SIG-M5 (cell line): Measurements from ENCODE around the gene RNF182.
"Not testable (repeated sequence)": the region's sequence is repeated elsewhere in the genome, so short reads cannot be mapped to it uniquely, and the experiment has no call there.

Experiments
- DNase-seq: peaks from one replicate; lab custom pipeline; 2025; lab: John Stamatoyannopoulos, UW

The RNF182 gene

DNA sequence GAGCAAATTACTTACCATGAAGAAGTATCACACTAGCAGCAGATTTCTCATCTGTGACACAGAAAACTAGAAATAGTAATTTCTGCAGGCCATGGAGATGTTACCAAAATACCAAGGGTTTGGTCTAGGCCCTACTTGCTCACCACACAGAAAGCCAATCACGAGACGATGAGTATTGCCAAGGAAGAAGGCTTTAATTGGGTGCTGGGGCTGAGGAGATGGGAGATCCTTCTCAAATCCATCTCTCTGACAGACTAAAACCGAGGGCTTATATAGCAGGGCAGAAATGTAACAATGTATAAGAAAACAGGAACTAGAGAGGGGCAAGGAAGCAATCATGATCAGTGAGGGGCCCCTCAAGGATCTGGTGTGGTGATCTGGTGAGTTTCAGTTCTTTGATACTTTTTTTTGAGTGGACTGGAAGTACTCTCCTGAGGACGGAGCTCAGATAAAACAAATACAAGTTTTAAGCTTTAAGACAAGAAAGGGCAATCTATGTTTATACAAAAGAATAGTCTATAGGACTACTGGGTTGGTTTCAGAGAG is 40.9 kb downstream of the RNF182 start:
- DNase-seq: no peak

DNA sequence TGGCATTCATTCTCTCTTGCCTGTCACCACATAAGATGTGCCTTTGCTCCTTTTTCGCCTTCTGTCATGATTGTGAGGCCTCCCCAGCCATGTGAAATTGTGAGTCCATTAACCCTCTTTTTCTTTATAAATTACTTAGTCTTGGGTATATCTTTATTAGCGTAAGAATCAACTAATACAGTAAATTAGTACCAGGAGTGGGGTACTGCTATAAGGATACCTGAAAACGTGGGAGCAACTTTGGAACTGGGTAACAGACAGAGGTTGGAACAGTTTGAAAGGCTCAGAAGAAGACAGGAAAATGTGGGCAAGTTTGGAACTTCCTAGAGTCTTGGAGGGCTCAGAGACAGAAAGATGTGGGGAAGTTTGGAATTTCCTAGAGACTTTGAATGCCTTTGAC is 46.6 kb downstream of the RNF182 start:
- DNase-seq: no peak

DNA sequence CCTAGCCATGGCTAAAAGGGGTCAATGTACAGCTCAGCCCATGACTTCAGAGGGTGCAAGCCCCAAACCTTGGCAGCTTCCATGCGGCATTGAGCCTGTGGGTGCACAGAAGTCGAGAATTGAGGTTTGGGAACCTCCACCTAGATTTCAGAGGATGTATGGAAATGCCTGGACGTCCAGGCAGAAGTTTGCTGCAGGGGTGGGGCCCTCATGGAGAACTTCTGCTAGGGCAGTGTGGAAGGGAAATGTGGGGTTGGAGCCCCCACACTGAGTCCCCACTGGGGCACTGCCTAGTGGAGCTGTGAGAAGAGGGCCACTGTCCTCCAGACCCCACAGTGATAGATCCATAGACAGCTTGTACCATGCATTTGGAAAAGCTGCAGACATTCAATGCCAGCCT is 47.9 kb downstream of the RNF182 start:
- DNase-seq: not testable (repeated sequence)

DNA sequence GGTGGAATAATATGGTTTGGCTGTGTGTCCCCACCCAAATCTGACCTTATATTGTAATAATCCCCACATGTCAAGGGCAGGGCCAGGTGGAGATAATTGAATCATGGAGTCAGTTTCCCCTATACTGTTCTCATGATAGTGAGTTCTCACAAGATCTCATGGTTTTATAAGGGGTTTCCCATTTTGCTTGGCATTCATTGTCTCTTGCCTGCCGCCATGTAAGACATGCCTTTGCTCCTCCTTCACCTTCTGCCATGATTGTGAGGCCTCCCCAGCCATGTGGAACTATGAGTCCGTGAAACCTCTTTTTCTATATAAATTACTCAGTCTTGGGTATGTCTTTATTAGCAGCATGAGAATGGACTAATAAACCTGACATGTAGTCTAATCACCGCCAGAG is 48.7 kb downstream of the RNF182 start:
- DNase-seq: not testable (repeated sequence)

DNA sequence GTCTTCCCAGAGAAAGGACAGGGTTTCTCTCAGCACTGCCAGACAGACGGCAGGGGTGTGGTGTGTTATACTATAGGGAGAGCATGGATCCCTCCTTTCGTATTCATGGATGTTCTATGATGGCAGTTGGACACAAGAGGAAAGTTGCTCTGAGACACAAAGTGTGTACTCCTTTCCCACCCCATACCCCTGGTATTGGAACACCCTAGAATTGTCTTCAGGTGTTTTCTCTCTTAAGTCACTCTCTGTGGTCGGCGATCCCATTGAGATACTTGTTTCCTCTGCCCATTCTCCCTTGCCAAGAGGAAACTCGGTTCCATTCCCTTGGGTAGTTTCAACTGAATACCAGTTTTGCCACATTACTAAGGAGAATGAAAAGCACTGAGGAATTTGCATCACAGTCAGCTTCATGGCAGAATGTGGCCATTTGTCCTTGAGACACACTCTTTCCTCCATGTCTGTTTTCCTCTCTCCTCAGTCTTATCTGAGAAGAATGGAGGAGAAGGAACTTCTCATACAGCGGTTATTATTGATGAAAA is 53.4 kb downstream of the RNF182 start:
- no peak for DNase-seq

DNA sequence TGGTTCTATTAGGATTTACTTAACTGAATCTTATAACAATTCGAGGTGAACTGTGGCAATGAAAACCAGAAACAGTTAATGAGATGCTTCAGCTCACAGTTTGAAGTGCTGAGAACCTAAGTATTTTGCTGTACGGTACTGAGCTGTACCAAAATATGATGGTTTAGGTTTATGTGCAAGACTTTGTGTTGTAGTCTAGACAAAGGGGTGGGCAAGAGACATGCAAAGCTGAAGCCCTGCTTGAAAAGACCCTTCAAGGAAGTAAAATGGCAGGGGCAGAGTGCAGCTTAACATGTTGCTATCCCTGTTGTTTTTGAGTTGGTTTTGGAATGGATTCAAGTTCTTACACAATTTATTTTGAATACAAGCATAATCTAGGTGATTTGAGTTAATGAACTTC is 54.0 kb downstream of the RNF182 start:
- DNase-seq: no peak

DNA sequence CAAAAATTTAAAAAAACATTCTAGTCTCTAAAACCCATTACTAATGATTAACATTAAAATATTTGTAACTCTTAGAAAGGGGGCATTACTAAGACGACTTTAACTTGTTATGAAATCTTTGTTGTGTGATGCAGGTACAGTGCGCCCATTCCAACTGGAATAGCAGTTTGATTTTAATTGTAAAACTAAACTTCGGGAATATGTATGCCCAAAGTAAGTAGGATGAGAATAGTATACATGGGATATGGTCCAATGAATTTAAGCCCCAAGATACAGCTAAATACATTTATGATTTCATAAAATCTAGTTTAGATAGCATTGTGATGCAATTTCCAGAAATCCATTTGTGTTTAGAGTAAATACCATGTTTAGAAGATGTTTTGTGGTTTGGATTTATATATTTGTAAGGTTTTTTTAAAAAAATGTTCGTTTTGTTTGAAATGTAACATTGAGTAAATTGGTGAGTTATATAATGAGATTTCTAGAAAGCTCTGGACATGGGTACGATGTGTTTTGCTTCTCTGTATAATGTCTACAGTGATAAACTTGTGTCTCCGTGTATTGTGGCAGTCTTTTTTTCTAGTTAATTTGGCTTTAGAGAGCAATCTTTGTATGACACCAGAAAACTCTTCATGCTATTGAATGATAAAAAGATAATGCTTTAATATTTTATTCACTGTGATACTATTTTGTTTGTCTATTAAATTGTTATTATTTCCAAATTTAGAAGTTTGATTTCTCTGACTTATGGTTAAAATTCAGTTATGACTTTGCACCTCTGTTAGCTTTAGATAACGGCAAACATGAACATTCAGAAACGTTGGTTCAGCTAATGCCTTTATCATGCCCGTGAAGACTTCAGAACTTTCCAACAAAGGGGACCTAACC is 54.8 kb downstream of the RNF182 start:
- no peak for DNase-seq

DNA sequence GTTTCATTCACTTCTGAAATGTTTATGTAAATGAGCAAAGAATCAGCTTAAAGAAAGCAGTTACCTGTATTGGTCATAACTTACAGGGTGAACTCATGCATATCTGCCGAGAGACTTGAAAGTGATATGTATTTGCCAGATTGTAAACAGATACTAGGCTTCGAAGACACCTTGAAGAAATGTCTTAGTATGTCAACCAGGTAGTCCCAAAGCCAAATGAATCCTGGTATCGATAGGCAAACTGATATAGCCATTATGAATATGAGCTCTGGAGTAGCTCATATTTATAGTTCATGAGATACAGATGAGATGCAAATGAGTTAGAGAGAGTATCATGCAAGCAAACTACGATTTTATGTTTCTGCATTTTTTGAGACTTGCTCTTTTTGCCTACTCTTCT is 55.8 kb downstream of the RNF182 start:
- no peak for DNase-seq

DNA sequence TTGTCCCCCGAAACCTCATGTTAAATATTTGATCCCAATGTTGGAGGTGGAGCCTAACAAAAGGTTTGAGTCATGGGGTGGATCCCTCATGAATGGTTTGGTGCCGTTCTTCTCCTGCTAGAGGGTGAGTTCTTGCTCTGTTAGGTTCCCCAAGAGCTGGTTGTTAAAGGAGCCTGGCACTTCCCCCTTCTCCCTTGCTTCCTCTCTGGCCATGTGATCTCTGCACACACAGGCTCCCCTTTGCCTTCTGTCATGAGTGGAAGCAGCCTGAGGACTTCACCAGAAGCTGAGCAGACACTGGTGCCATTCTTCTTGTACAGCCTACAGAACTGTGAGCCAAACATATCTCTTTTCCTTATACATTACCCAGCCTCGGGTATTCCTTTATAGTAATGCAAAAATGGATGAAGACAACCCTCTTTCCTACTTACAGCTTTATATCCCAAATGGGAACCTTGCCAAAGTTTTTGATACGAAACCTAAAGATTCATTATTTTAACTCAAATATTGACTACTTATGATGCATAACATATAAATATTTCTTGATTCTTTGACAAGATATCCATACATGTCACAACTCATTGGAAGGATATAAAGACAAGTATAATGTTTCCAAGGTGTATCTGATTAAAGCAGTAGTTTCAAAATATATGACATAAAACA is 61.0 kb downstream of the RNF182 start:
- no peak for DNase-seq

DNA sequence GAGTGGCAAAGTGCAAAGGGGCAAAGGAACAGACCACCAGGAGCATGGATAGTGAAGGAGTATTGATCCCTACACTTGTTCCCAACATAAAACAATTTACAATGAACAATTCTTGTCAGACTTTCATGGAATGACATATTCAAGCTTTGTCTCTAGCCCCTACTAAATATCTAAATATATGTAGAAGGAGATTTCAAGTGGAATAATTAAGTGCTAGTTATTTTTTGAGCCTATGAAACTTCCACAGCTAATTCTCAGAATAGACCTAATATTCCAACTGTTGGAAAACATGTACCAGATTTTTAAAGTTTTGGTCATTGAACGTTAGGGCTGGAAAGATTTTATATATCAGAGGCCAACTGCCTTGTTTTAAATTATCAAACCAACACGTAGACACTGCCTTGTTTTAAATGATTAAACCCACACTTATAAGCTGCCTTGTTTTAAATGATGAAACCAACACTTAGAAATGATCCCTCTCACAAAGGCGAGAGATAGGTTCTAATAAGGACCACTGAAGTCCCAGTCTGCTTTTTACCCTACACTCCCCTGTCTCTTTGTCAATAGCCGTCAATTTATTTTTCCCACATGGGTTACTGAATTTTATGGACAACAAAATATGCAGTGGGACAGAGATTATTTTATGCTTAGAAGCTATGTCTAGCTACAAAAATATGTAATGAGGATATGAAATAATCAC is 62.1 kb downstream of the RNF182 start:
- DNase-seq: no peak

DNA sequence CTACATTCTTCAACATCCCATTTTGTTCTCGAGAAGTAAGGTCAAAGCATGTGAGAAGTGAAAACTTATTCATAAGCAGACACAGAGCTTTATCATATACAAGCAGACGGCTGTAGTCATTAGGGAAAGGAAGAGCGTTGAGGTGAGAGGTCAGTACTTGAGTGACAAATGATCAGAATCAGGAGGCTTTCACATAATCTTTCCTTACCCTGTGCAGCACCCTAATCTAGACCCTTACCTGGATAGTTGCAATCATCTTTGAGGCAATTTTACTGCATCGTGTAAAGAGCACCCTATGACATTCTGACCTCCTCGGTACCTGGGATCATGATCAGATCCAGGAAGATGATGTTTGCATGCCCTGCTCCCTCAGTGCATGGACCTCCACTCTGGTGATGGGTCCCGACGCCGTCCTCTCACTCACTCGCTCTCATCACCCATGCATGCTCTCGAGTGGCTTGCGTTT is 62.7 kb downstream of the RNF182 start:
- no peak for DNase-seq

DNA sequence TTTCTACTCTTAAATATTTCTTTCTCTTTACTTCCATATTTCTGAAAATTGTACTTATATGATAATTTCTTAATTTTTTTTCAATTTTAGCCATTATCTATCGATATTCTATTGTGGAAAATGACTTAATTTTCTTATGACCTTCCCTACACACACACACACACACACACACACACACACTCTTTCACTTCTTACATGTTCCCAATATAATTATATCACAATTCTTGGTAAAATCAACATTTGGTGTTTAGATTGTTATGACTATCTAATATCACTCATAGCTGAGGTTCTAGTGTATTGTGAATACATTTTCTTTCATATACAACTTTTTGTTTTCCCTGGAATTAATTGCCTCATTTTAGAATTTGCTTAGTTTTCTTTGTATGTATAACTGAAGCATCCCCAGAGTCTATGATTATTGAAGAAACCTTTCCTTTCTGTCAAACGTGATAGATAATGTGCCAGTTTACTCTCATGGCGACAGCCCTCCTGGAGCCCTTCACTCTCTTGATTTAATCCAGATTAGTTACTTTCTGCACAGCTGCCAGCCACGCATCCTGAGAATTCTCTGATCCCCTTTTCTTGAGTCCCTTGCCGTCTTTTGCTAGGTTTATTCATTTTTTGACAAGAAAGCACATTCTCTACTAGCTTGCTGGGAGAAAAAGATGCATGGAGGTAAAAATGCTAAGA is 63.4 kb downstream of the RNF182 start:
- DNase-seq: no peak

DNA sequence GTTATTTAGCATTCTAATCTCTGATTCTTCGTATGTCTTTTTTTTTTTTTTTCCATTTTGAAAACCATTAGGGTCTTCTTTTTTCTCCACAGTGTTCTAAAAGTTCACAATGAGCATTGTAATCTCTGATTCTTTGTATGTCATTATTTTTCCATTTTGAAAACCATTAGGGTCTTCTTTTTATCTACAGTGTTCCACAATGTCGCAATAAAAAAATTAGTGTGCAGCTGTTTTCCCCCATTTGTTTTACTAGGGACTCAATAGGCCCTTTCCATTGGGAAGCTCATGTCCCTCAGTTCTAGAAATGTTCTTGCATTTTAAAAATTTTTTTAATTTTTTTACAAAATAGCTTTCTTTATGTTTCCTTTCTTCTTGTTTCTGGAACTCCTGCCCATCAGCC is 64.2 kb downstream of the RNF182 start:
- no peak for DNase-seq

DNA sequence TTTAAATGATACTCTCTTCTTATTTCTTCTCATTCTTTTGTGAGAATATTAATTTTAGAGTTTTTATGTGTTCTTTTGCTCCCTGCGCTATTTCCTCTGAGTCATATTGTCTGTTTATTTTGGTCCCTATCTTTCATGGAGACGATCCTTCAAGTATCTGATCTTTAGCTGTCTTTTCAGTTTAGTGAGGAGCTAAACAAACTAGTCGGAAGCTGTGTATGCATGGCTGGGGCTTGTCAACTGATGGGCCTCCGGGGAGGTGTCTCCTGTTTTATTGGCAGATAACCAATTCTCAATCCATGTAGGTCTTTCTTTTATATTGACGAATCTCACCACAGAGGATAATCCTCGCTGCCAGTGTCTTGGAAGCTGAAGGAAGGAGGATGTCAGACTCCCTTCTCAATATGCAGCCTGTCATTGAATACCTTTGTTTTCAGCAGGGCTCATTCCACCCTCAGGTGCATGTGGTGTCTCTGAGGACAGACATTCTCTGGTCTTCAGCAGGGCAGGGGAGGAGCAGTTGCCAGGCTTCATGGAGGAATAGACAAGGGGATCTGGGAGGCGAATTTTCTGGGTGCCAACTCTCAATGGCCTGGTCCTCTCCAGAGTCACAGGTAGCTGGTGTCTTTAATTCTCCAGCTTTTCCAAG is 64.9 kb downstream of the RNF182 start:
- no peak for DNase-seq

DNA sequence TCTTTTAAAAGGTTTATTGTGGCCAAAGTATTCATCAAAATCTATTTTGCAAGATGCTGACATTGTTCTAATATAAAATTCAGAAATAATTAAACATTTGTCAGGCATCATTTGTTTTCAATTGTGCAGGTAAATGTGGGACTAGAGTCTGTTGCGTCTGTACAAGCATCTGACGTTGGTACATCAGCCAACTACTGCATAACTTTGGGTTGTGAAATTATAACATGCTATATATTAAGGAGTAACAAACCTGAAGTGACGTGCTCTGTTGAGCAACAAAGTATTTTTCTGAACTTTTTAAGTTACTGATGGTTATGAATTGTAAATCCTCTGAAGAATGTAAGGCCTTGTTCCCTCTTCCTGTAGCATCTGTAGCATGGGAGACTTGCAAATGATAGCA is 66.0 kb downstream of the RNF182 start:
- DNase-seq: no peak

DNA sequence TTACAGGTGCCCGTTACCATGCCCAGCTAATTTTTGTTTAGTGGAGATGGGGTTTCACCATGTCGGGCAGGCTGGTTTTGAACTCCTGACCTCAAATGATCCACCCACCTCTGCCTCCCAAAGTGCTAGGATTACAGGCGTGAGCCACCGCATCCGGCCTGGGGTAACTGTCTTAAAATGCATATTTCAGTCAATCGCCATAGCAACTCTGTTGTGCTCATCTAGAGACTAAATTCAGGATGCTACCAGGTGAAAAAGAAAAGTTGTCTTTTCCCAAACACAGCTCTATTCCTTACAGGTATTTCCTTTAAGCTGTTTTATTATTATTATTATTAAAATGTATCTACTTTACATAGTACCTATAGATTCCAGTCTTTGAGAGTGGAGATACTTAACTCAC is 66.6 kb downstream of the RNF182 start:
- no peak for DNase-seq

DNA sequence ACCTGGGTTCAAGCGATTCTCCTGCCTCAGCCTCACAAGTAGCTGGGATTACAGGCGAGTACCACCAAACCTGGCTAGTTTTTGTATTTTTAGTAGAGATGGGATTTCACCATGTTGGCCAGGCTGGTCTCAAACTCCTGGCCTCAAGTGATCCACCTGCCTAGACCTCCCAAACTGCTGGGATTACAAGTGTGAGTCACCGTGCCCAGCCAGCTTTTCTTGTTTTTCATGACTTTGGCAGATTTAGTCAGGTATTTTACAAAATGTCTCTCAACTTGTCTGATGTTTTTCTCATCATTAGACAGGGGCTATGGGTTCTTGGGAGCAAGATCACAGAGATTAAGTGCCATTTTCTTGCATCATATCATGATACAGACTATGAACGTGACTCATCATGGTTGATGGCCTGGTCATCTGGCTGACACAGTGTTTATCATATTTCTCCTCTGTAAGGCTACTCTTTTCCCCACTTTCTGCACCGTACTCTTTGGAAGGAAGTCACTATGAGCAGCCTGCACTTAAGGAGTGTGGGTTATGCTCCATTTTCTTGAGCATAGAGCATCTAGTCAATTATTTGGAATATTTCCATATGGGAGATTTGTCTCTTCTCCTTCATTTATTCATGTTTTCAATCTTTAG is 67.8 kb downstream of the RNF182 start:
- no peak for DNase-seq

DNA sequence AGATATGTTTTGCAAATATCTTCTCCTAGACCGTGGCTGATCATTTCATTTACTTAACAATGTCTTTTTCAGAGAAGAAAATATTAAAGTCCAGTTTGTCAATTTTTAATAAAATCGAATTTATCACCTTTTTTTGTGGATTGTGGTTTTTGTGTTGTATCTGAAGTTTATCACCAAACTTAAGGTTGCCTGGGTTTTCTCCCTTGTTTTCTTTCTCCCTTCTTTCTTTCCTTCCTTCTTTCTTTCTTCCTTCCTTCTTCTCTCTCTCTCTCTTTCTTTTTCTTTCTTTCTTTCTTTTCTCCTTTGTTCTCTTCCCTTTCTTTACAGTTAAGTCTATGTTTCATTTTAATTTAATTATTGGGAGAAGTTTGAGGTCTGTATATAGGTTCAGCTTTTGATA is 68.7 kb downstream of the RNF182 start:
- no peak for DNase-seq

DNA sequence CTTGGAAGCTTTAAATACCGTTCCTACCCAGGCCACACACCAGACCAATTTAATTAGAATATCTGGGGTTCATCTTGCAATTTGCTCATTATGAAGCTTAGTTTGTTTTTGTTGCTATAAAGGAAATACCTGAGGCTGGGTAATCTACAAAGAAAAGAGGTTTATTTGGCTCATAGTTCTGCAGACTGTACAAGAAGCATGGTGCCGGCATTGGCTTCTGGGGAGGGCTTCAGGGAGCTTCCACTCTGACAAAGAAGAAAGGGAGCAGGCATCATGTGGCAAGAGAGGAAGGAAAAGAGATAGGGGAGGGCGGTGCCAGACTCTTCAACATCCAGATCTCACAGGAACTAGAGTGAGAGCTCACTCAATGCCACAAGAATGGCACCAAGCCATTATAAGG is 73.6 kb downstream of the RNF182 start:
- no peak for DNase-seq

DNA sequence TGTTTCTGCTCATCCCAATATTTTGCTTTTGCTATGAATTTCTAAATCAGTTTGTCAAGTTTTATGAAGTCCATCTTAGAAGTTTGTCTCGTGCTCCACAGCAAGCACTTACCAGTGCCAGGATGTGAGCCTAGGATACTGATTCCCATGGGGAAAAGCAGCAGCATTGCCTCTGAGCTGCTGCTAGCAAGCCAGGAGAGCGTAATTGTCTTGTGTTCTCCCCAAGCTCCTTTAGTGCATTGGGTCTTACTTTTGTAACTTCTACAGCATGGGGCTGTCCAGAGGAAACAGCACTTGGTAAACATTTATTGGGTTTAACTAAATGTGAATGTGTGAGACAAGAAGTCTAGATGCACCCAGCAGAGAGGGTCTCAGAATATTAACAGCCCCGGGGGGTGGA is 76.1 kb downstream of the RNF182 start:
- DNase-seq: no peak
